Parathyroid adenoma (tissue), 2 donors: ENCODE data around the gene GRIN2A.

ENCODE experiments used
- H2AFZ ChIP-seq: fragments of 300-600 bp; sonication (generic); one replicate; pipeline ENCODE4 v1.7.0; 2017; ENCODE audit warnings: antibody characterized with exemption, mild to moderate bottlenecking
- H3K27ac ChIP-seq: fragments of 300-600 bp; sonication (generic); one replicate; pipeline ENCODE4 v1.7.0; 2017
- H3K27me3 ChIP-seq: fragments of 300-600 bp; sonication (generic); one replicate; pipeline ENCODE4 v1.7.0; 2017; ENCODE audit warnings: low read length; ENCODE audit not compliant: control insufficient read depth, insufficient read depth
- H3K36me3 ChIP-seq: fragments of 300-600 bp; sonication (generic); one replicate; pipeline ENCODE4 v1.7.0; 2017; ENCODE audit warnings: low read length; ENCODE audit not compliant: control insufficient read depth, insufficient read depth
- H3K4me1 ChIP-seq: fragments of 300-600 bp; sonication (generic); one replicate; pipeline ENCODE4 v1.7.0; 2017; ENCODE audit warnings: control low read depth
- H3K4me2 ChIP-seq: fragments of 300-600 bp; sonication (generic); one replicate; pipeline ENCODE4 v1.7.0; 2017; ENCODE audit warnings: low read length
- H3K4me3 ChIP-seq: fragments of 300-600 bp; sonication (generic); one replicate; pipeline ENCODE4 v1.7.0; 2017; ENCODE audit warnings: low read depth, low read length
- H3K79me2 ChIP-seq: fragments of 300-600 bp; sonication (generic); one replicate; pipeline ENCODE4 v1.7.0; 2017; ENCODE audit warnings: control low read depth
- H3K9ac ChIP-seq: fragments of 300-600 bp; sonication (generic); one replicate; pipeline ENCODE4 v1.7.0; 2017; ENCODE audit warnings: mild to moderate bottlenecking
- H3K9me3 ChIP-seq: fragments of 300-600 bp; sonication (generic); one replicate; pipeline ENCODE4 v1.7.0; 2017; ENCODE audit warnings: low read length; ENCODE audit not compliant: control insufficient read depth
- CTCF ChIP-seq: fragments of 300-600 bp; sonication (generic); IDR thresholded peaks from one replicate; pipeline ENCODE4 v1.7.0; 2017; ENCODE audit warnings: antibody characterized with exemption, mild to moderate bottlenecking
- donor health status: primary hyperparathyroidism.

GRIN2A gene

GRCh38 chr16:10182222-10183053 lies at the start of gene GRIN2A:
Gene GRIN2A, minus strand, starts transcription at chr16:10182428. Its CDS starts 2,017 bp downstream, at chr16:10180411.
- Histone ChIP-seq H2AFZ (peak within 1 kb of the TSS; percentile 11), H3K79me2 (no peaks in the 10 kb centered on the region), H3K9ac (no peak within 1 kb of the TSS), H3K9me3 (no peaks in the 10 kb centered on the region), H3K4me3 (no peak within 1 kb of the TSS), H3K4me1 (no peaks in the 10 kb centered on the region), H3K27me3 (peaks cover 5% of the 10 kb centered on the region), H3K27ac (no peak within 1 kb of the TSS), H3K4me2 (peak within 1 kb of the TSS; percentile 42), H3K36me3 (no peaks in the 10 kb centered on the region)
- TF ChIP-seq CTCF = no peak

DNA sequence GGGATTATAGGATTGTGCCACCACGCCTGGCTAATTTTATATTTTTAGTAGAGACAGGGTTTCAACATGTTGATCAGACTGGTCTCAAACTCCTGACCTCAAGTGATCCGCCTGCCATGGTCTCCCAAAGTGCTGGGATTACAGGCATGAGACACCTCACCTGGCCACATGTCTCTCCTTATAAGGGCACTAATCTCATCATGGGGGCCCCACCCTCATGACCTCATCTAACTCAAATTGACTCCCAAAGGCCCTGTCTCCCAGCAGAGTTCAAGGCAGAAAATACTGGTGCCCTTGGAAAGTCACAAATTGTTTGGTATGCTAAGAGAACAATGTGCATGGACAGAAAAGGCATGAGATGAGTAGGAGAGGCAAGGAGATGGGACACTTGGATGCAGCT lies 49.3 kb upstream of the GRIN2A start:
- H3K4me3 ChIP-seq = no peak overlapping the region
- H3K4me1 ChIP-seq = no peaks in the 10 kb centered on the region
- no peaks in the 10 kb centered on the region for H3K27me3 ChIP-seq
- TF ChIP-seq CTCF = no peak
- H3K36me3 ChIP-seq = no peaks in the 10 kb centered on the region
- H3K4me2 ChIP-seq = no peak overlapping the region
- no peak overlapping the region for H3K27ac ChIP-seq
- no peaks in the 10 kb centered on the region for H3K9me3 ChIP-seq
- no peak overlapping the region for H3K9ac ChIP-seq
- no peaks in the 10 kb centered on the region for H3K79me2 ChIP-seq
- H2AFZ ChIP-seq = no peak overlapping the region

GRCh38 chr16:10228779-10229178 lies 46.6 kb upstream of the GRIN2A start:
- H3K9me3 ChIP-seq = no peaks in the 10 kb centered on the region
- no peak overlapping the region for H3K4me2 ChIP-seq
- H3K4me3 ChIP-seq = no peak overlapping the region
- no peak overlapping the region for H2AFZ ChIP-seq
- H3K27ac ChIP-seq = no peak overlapping the region
- H3K36me3 ChIP-seq = no peaks in the 10 kb centered on the region
- no peaks in the 10 kb centered on the region for H3K27me3 ChIP-seq
- no peak for TF ChIP-seq CTCF
- no peak overlapping the region for H3K9ac ChIP-seq
- no peaks in the 10 kb centered on the region for H3K79me2 ChIP-seq
- H3K4me1 ChIP-seq = no peaks in the 10 kb centered on the region

DNA sequence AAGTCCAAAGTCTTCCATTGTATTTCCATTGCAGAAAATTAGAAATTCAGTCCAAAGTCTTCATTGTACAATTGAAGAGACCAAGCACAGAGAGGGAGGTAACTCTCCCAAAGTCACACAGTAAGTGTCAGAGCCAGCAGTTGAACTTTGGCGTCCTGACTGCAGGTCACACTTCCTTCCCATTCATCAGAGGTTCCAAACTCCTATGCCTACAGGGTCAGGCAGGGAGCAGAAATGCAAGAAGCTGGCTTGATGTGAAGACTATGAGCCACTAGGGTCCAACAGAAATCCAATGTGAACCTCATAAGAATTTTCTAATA lies 44.7 kb upstream of the GRIN2A start:
- H3K36me3 ChIP-seq = no peaks in the 10 kb centered on the region
- no peak overlapping the region for H3K9ac ChIP-seq
- no peaks in the 10 kb centered on the region for H3K9me3 ChIP-seq
- H3K4me3 ChIP-seq = no peak overlapping the region
- H3K4me1 ChIP-seq = no peaks in the 10 kb centered on the region
- H3K4me2 ChIP-seq = no peak overlapping the region
- no peaks in the 10 kb centered on the region for H3K79me2 ChIP-seq
- H2AFZ ChIP-seq = no peak overlapping the region
- H3K27me3 ChIP-seq = no peaks in the 10 kb centered on the region
- no peak for TF ChIP-seq CTCF
- H3K27ac ChIP-seq = no peak overlapping the region
